Activated CD4-positive, alpha-beta T cell treated with anti-CD3 and anti-CD28 coated beads, Interleukin-2, amount 50 U/mL, for 1 hour (primary cell): Measurements from ENCODE around the gene TUSC2.

ENCODE experiments used
- DNase-seq: peaks from one replicate; pipeline ENCODE4 v3.0.0-alpha.2; 2020

The TUSC2 gene, protein sequence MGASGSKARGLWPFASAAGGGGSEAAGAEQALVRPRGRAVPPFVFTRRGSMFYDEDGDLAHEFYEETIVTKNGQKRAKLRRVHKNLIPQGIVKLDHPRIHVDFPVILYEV

DNA sequence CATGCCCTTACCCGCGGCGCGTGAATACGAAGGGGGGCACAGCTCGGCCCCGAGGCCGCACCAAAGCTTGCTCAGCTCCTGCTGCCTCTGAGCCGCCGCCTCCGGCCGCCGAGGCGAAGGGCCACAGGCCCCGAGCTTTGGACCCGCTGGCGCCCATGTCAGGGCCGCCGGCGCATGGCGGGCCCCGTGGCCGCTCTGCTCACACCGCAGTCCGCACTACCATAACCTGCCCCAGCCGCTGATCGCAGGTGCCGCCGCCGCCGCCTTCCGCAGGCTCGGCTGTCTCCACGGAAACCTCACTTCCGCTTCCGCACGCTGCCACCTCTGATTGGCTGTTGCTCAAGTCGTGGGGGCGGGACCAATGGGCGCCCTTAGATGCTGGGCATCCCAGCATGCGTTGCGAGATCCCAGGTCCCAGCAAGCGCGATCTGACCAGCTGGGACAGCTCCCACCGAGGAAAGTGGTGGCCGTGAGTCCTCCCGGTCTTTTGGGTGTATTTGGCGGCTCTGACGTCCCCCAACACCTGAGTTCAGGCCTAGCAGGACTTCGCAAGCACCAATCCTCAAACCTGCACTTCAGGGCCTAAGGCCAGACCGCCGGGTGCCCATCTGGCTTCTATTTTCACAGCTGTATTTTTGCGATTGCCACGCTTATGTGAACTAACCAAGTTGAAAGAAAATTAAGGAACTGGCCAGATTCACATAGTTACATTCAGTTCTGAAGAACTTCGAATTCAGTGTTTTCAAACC, at the start of gene TUSC2:
Gene TUSC2 (minus strand): TSS at position 281 of the 749 bp plus-strand sequence. CDS start 124 bp downstream, at position 157.
- peak; percentile 93 for DNase-seq

DNA sequence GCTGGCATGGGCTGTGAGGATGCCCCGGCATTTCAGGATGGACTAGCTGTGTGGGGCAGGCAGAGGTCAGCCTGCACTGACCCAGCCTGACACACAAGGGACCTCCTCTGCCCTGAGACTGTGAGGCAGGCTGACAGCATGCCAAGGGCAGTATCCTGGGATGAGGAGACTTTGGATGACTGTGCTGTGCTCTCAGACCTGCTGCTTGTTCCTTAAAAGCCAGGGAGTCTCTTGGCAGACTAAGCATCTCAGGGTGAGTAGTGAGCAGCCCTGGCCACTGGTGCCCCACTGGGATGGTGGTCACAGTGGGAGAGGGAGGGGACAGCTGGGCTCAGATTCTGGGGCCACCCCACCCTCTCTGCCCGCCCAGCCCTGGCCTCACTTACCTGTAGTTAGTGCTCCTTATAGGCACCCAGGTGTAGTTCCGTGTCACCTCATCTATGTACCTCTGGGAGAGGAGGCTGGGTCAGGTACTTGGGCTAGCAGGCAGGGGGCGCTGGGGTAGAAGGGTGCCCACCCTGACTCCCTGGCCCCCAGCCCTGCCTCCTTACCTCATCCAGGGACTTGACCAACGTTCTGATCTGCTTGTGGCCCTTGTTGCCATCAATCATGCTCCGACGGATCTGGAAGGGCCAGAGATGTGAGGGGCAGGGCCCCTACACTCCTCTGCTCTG, 47.4 kb upstream of the TUSC2 start:
- no peak for DNase-seq

DNA sequence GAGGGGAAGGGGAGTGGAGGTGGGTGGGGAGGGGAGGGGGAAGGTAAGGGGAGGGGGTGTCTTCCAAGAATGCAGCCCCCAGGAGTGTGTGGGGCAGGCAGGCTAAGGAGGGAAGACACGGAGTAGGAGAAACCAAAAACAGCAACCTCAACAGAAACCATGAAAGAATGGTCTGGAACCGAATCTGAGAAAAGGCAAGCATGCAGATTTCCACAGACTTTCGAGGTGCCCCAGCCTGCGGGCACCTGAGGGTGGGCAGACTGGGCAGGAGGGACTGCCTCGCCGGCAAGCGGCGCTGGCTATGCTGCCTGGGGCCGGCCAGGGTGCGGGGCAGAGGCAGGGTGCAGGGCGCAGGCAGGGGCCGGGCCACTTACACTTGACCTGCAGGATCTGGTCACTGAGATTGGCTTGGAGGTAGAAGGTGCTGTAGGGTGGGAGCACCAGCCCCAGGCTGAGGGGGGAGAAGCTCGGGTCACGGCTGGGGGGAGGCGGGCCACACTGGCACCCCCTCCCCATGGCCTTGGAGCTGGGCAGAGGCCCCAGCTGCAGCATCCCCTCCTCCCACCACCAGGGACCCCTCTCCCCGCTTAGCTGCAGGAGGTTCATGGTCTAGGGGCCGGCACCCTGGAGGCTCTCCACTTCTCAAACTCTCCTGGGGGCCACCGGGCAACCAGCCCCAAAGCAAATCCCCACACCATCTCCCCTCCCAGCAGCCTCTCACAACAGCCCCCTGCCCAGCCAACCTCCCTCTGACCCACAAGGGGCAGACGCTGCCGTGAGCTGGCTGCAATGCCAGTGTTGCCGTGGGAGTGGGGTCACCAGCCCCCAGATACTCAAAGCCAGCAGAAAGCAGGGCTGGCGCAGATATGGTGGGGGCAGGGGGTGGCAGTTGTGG, 46.6 kb upstream of the TUSC2 start:
- DNase-seq = no peak

DNA sequence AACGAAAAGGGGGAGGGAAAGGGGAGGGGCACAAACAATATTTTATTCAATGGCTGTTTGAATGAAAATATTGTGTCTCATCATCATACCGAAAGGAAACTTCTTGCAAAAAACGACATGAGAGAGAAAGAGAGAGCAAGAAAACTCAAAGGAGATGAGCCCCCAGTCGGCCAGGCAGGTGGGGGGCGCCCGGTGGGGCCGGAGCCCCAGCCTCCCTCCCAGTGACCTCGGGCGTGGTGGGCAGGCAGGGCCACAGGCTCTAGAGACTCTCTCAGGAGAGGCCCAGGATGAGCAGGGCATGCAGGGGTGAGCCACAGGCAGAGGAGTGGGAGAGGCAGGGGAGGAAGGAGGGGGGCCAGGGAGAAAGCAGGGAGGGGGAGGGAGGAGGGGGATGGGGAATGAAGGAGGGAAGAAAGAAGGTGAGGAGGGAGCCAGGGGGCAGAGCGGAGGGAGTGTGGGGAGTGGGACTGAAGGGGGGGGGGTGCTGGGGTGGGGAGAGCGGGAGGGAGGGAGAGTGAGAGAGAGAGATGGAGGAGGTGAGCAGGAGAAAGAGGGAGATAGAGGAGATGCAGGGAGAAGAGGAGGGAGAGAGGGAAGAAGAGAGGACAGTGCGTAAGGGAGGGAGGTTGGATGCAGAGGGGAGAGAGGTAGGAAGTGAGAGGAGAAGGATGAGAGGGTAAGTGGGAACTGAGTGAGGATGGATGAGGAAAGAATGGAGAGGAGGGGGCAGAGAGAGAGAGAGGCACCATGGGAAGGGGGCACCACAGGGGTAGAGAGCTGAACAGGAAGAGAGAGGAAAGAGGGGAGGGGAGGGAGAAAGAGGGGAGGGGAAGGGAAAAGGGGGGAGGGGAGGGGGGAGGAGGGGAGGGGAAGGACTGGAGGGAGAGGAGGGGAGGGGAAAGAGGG, 45.4 kb upstream of the TUSC2 start:
- no peak for DNase-seq

DNA sequence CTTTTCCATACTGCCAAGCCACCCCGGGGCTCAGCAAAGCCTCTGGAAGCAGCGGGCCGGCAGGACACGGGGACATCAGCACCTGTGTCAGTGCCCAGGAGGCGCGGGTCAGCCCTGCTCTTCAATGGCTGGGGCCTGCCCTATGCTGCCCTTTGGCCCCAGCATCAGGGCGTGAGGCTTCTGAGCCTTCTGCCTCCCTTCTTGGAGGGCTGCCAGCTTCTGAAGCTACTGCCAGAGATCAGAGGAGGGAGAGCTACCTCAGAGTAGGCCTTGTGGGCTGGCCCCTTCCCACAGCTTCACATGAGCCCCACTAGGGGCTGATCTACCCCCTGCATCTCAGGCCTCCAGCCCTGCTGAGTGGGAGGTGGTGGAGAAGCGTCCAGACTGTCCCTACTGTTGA, 44.3 kb upstream of the TUSC2 start:
- DNase-seq = no peak

DNA sequence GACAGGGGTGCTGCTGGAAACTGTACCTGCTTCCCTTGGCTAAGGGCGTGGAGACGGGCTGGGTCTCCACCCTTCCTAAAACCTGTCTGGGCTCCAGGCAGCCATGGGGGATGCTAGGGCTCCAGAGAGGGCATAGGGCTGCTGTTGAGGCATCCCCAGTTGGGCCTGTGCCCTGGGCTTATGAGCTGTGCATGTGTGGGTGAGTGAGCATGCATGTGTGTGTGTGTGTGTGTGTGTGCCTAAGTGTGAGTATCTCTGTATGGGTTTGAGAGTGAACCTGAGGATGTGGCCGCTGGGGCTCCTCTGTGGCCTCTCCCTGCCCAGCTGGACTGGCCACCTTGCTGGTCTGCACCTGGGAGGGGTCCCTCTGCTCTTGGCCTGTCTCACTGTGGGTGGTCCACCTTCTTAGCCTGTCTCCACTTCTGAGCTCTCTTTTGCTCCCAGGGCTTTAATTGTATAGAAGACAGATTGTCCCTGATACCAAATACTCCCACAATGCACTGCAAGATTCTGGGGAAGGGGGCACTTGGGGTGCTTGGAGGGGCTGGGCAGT, 43.2 kb upstream of the TUSC2 start:
- no peak for DNase-seq

DNA sequence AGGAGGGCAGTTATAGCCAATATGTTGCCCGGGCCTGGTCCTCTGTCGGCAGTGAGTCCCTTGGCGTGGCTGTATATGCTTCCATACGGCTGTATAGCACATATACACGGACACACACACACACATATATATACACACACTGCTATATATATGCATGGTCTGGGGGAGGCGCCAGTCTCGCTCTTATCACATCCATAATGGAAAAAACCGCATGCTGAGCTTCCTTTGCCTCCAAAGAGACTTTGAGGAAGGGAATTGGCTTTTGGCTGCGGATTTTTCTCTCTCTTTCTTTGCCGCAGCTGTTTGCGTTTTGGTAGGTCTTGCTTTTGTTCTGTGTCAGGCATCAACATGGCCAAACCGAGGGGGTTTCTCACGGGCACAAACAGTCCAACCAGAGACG, 42.6 kb upstream of the TUSC2 start:
- DNase-seq = no peak

DNA sequence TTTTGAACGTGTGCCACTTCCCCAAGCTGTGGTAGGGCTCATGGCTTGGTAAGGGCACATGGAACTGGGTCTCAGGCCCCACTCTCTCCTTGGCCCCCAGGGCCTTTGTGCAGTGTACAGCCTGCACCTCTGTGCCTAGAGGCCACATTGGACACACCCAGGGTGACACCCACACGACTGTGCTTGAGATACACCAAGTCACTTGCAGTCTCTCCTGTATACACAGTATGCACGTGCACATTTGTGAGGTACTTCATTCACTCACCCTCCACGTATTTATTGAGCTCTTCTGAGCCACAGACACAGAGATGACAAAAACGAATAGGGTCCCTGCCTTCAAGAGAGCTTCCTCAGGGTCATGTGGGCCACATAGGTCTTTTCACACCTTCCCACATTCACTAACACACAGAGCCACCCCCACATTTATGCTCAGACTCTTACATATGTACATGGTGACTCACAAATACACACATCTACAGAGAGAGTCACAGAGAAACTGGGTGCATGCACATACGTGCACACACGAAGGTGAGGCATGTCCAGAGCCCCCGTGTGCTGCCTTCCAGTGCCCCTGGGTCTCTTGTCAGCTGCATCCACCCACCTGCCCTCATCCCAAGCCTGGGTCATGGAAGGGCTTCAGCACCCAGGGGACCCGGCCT, 41.1 kb upstream of the TUSC2 start:
- DNase-seq = no peak

DNA sequence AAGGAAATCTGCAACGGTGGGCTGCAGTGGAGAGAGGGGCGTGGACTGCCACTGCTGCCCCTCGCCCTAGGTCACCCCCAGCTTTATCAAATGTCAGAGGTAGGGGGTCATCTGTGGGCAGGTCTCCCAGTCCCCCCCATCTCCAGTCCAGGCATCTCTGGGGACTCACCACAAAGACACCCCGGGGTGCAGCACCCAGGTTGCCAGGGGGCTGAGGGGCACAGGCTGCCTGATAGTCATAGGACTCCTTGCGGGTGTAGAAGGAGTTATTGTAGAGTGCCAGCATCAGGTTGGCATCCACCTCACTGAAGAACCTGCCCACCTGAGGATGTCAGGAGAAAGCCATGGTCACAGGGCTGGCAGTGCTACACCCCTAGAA, 37.8 kb upstream of the TUSC2 start:
- DNase-seq = no peak

DNA sequence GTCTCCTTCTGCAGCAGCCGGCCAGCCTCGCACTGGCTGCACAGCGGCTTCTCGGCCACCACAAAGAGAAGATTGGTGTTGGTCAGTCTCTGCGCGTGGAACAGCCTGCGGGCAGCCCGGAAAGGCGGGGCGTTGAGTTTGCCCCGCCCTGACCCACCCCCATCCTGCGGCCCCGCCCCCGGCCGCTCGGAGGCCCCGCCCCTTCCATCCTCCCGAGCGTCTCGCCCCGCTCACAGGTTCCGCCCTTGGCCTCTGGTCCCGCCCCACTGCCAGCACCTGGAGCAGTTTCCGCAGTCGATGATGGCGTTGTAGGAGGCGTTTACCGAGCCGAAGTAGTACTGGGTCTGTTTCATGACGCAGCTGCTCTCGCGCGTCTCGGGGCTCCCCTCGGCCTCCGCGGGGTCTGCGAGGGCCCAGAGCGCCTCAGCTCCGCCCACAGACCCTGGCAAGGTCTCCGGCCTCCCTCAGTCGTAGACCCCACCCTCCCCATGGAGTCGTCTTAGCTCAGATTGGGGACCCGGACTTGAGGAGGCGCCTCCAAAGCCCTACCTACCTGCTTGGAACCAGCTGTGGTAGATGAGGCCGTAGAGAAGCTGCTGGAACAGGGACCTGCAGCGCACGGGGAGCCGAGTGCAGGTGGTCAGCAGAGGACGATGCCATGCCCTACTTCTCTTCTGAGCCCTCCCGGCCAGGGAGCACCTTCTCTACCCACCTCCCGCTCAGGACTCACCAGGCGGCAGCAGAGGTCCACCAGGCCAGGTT, 37.2 kb upstream of the TUSC2 start:
- DNase-seq = peak; percentile 94

DNA sequence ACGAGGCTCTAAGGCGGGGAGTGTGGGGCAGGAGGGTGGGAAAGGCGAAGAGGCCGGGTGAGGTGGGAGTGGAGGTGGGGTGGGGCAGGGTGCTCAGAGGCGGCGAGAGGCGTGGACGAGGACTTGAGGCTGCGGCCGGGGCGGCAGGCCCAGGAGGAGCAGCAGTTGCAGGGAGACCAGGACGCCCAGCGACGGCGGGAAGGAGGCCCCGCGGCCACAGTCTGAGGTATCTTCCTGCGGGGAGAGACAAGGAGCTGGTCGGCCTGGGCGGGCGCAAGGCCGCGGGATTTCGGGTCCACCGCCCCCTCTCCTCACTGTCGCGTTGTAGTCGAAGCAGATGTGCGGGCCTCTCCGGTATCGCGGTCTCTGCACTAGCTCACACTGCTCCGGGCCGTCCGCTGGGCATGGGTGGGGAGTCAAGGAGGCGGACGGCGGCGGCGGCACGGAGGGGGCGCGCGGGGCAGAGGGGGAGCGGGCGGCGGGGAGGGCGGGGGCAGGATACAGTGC, 36.6 kb upstream of the TUSC2 start:
- no peak for DNase-seq

DNA sequence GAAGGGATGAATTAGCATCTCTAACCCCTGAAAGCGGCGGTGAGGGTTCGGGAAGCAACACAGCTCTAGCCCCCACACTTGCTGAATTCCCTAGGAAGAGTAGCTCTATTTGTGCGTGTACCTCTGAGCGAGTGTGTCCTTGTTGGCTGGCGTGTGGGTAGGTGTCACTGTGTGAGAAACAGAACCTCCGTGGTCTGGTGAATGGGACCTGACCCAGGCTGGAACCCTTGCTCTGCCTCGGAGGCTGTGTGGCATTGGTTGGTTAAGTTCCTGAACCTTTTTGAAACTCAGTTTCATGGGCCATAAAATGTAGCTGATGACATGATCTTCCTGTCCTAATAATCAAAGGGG, 31.7 kb upstream of the TUSC2 start:
- DNase-seq = no peak

DNA sequence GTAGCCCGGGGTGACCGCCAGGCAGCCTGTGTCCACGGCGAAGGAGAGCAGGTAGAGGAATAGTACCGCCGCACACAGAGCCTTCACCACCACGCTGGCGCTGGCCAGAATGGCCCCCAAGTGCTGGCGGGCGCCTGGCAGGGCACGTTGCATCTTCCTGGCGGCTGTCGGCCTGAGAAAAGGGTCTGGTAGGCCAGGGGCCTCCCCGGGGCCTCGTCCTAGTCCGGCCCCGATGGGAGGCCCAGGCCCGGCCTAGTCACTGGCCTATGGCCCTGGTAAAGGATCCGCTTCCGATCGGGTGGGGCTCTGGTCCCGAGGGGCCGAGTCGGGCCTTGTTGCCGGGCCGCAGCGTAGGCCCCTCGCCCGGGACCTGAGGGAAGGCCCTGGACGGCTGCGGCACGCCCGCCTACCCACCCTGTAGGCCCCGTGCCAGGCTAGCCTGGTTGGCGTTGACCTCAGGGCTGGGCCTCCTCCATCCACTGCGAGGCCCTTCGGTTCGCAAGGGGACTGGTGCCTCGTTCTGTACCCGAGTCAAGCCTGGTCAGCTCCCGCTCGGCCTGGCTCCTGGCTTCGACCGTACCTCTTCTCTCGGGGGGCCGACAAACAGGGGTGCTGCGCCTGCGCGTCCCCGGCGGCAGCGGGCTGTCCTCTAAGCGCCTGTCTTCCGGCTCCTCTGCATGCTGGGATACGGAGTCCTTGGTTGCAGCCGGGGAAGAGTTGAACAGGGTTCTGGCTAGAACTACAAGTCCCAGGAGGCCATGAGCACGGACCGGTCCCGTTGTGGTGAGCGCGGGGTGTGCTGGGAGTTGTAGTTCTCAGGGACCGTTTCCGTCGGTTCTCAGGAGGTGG, 31.1 kb upstream of the TUSC2 start, which contains the start of gene TMEM115:
Gene TMEM115 (minus strand): TSS at position 611 of the 849 bp plus-strand sequence. CDS start 458 bp downstream, at position 153.
- DNase-seq = peak; percentile 91

DNA sequence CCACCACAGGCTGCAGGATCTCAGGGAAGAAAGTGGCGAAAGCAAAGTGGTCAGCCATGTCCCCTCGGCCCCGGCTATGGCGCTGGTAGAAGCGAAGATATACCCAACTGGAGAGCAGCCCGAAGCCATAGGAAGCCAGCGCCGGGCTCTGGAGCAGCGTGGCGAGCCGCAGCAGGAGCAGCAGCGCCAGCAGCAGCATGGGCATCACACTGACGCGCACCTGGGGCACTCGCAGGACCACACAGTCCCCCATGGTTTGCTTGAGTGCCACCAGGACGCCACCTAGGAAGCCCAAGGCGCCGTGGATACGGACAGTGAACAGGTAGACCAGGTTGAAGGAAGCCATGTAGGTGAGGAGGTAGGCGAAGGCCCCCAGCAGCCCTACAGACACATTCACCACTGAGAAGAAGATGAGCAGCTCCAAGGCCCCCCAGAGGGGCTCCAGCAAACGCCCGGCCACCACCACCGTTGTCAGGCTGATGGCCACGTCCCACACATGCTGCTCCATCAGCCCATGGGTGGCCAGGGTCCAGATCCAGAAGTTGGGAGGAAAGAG, 30.4 kb upstream of the TUSC2 start:
- DNase-seq = no peak

DNA sequence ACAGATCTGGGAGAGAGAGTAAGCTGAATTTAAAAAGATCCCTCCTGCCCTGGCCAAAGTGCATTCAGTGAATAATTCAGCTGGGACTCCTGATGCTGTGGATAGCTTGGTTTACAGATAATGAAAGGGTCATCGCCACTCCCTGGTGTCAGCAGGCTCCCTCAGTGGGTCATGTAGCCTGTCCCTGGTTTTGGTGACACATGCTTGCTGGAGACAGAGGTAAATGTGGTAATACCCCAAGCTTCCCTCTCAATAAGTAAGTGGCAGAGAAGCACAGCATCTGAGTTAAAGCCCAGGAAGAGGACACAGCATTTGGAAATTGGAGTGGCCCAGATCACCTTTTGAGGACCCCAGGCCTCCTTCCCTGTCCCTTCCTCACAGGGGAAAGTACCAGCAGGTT, 29.5 kb upstream of the TUSC2 start:
- DNase-seq = no peak

DNA sequence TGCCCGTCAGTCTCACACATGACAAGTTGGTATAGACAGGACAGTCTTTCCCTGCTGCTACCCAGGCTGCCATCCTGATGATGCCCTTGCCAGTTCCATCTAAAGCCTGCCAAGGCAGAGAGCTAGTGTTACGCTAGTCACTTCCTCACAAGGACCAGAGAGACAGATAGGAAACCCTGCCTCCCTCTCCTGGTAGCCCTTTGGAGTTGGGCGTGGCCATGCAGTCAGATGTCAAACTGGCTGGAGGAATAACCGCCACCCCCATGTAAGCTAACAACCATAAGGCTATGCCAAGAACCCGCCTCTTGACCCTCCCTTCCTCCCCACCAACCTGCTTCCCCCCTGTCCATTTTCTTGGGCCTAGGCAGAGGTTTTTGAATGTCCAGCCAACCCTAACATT, 28.5 kb upstream of the TUSC2 start:
- DNase-seq = no peak

DNA sequence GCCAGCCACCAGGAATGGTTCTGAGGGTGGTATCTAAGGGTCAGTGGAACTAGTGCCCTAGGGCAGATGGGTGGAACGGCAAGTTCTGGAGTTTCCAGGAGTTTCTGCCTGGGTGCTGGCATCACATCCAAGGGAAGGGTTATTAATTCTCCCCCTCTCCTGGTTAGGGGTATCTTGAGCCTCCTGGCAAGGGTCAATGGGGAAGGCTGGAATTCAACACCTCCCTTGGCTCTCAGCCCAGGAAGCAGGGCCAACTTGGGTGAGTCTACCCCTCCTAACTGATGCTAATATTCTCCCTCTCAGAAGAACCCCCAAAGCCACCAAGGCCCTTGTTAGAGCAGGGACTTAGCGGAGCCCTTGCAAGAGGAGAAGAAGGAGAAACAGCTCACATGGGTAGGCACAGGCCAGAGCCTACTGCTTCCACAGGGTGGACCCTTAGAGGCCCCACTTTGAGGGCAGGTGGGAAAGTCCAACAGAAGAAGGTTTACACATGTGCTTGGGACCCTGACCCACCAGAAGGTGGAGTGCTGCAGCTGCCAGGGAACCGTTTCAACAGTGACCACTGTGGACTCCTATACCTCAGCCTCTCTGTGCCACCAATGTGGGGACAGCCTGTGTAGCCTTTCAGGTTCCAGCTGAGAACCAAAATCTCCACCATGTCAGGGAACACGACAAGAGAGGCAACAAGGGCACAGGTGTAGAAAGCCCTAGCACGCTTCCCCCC, 28.0 kb upstream of the TUSC2 start:
- DNase-seq = no peak

DNA sequence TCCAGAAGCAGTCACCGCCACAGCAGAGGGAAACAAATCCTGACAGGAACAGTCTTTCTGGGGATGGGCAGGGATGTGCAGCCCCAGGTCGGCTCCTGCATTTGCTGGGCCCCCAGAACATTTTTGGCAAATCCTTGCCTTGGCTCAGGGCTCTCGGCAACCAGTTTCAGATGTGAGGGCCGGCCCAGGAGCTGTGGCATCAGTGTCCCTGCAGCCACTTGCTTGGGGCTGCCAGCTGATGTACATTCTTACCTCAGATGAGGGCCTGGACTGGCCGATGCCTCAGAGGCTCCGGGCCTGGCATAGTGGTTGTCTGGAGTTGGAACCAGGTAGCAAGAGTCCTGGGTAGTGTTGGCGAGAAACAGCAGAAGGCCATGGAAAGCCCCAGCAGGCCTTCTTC, 26.8 kb upstream of the TUSC2 start:
- no peak for DNase-seq
